Activated naive CD4-positive, alpha-beta T cell treated with anti-CD3 and anti-CD28 coated beads for 36 hours (primary cell): ENCODE results near the gene EPS8L1. TPM values are rescaled to one million over a fixed set of nuclear protein-coding genes. Genes with fewer than 3 reads are reported as not detected.
A peak's percentile ranks its signal among the peaks of the same experiment; 100 is the strongest.

Experiments
- CTCF ChIA-PET: fragments of 350-600 bp; sonication (Branson Sonifier 250); formaldehyde crosslinking; loops from one replicate; lab custom pipeline; 2021; ENCODE audit warnings: antibody characterized with exemption; lab: Charles Lee
- DNase-seq: peaks from one replicate; pipeline ENCODE4 v3.0.0-alpha.2; 2020
- H3K27ac Mint-ChIP-seq: one replicate; pipeline ENCODE4 v1.8.0; 2021; ENCODE audit warnings: mild to moderate bottlenecking, mixed read lengths
- H3K27me3 Mint-ChIP-seq: one replicate; pipeline ENCODE4 v1.8.0; 2021; ENCODE audit warnings: low read depth, mixed read lengths
- H3K36me3 Mint-ChIP-seq: one replicate; pipeline ENCODE4 v1.8.0; 2021; ENCODE audit warnings: low read depth, mixed read lengths
- H3K4me1 Mint-ChIP-seq: one replicate; pipeline ENCODE4 v1.8.0; 2021; ENCODE audit warnings: low read depth, mixed read lengths
- H3K4me3 Mint-ChIP-seq: one replicate; pipeline ENCODE4 v1.8.0; 2021; ENCODE audit warnings: mild to moderate bottlenecking, moderate library complexity, mixed read lengths
- H3K9me3 Mint-ChIP-seq: one replicate; pipeline ENCODE4 v1.8.0; 2021; ENCODE audit warnings: mixed read lengths
- intact Hi-C: fragments of 100-400 bp; cut with micrococcal nuclease; formaldehyde crosslinking; loops from one replicate; pipeline ENCODE4 v1.15.1; 2023
- total RNA-seq, 2 experiments: library from RNA; stranded (reverse); gene quantifications; one replicate each; pipeline ENCODE4 v1.2.3, GENCODE V29; 2021

Gene EPS8L1
- total RNA-seq, 2 experiments from 2014 or later, result 0.88 to 0.89 TPM

DNA sequence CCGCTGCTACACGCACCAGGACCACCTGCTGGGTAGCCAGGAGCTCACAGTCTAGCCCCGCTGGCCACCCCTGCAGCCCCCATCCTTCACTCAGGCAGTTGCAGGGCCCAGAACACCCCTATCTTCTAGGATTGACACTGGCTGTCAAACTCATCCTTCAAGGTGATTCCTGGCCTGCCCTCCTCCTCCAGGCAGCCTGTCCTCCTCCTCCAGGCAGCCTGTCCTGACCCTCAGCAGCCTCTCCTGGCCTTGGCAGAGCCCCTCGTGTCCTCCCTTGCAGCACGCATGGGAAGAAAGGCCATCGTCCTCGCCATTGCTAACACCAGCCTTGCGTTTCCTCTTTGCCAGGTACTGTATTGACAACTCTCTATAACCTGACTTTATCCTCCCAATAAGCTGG lies 3.8 kb upstream of the EPS8L1 start:
- no peak overlapping the region for H3K27ac Mint-ChIP-seq
- H3K27me3 Mint-ChIP-seq, result peaks cover 56% of the 10 kb centered on the region
- no peaks in the 10 kb centered on the region for H3K36me3 Mint-ChIP-seq
- intact Hi-C loops, result no loop called here
- DNase-seq, result no peak
- CTCF ChIA-PET, result no interaction called here
- H3K9me3 Mint-ChIP-seq, result no peaks in the 10 kb centered on the region
- no peak overlapping the region for H3K4me3 Mint-ChIP-seq
- H3K4me1 Mint-ChIP-seq, result peaks cover 11% of the 10 kb centered on the region

DNA sequence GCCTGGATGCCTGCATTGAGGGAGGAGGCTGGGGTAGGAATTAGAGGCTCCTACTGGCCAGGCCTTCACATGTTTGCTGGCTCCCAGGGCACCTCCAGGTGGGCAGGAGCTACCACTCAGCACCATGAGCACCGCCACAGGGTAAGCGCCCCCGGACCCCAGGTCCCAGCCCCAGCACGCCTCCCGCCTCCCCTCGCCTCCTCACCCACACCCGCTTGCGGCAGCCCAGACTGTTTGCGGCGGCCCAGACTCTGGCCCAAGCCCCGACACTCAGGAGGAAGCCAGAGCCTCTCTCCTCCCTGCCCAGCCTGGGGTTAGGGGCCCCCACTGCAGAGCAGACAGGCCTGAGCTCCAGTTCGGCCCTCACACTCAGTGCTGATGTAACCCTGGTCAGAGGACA lies 652 bp downstream of the EPS8L1 start:
- CTCF ChIA-PET, result no interaction called here
- Mint-ChIP-seq H3K27ac (no peak overlapping the region), H3K36me3 (no peaks in the 10 kb centered on the region), H3K4me3 (no peak overlapping the region), H3K4me1 (peaks cover 15% of the 10 kb centered on the region), H3K9me3 (no peaks in the 10 kb centered on the region), H3K27me3 (peaks cover 52% of the 10 kb centered on the region)
- intact Hi-C loops, result no loop called here
- no peak for DNase-seq

DNA sequence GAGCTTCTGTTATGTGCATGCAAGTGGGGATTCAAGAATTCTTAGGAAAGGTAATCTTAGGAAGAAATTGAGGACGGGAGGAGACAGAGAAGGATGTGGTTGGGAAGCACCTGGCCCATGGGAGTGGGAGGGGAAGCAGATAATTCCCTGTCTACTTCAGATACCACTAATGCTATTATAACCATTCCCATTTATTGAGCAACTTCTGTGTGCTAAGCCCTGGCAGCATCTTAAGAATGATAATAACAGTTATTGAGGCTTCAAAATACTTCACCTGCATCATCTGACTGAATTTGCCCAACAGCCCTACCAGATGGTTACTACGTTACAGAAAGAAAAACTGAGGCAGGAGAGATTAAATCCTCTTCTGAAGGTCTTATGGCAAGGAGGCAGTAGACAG lies 1.4 kb downstream of the EPS8L1 start:
- intact Hi-C loops, result no loop called here
- H3K4me3 Mint-ChIP-seq, result no peak overlapping the region
- H3K9me3 Mint-ChIP-seq, result no peaks in the 10 kb centered on the region
- no peaks in the 10 kb centered on the region for H3K36me3 Mint-ChIP-seq
- H3K27me3 Mint-ChIP-seq, result peaks cover 51% of the 10 kb centered on the region
- no peak overlapping the region for H3K27ac Mint-ChIP-seq
- CTCF ChIA-PET, result no interaction called here
- DNase-seq, result no peak
- H3K4me1 Mint-ChIP-seq, result peaks cover 19% of the 10 kb centered on the region

DNA sequence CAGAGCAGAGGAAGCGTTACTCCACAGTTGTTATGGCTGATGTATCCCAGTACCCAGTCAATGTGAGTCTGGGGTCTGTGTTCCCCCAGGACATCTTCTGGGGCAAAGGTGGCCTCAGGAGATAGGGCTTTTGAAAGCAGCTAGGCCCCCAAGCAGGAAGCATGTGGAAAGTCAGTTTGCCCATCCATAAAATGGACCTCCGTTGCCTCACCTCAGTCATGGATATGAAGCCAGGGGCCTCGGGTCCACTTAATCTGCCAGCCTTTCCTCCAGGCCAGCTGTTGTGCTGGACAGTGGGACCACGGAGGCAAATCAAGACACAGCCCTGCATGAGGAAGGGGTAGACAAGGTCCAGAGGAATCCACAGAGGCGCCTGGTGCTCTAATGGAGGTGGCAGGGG lies 3.3 kb downstream of the EPS8L1 start:
- no peak for DNase-seq
- Mint-ChIP-seq H3K27ac (no peak overlapping the region), H3K4me1 (peaks cover 25% of the 10 kb centered on the region), H3K27me3 (peaks cover 56% of the 10 kb centered on the region), H3K9me3 (no peaks in the 10 kb centered on the region), H3K36me3 (no peaks in the 10 kb centered on the region), H3K4me3 (no peak overlapping the region)
- CTCF ChIA-PET, result no interaction called here
- intact Hi-C loops, result no loop called here

DNA sequence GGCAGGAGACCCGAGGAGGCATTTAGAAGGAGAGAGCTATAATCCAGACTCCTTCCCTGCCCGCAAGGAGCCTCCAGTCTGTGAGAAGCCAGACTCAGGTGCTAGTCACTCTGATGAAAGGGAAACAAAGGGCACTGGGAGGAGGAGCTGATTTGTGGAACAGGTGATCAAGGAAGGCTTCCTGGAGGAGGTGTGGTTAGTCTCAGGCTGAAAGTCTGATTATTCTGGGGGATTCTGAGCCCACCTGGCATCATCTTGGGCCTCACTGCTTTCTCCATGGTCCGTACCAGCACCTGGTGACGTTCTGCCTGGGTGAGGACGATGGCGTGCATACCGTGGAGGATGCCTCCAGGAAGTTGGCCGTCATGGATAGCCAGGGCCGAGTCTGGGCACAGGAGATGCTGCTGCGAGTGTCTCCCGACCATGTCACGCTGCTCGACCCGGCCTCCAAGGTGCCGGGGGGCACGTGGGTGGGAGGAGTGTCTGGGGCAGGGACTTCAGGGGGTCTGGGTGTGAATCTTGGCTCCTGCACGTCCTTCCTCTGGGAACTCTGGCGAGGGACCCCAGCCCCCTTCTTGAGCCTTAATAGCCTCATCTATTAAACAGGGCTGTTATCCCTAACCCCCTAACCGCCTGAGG lies 3.9 kb downstream of the EPS8L1 start:
- no peak for DNase-seq
- no peak overlapping the region for H3K27ac Mint-ChIP-seq
- no peaks in the 10 kb centered on the region for H3K9me3 Mint-ChIP-seq
- intact Hi-C loops, result loop anchor here (2.0 to 10.0 kb wide), 3 partner anchors 37 to 615 kb away; partner anchors contain the start of genes DNAAF3, LENG9 and PPP1R12C
- peaks cover 57% of the 10 kb centered on the region for H3K27me3 Mint-ChIP-seq
- CTCF ChIA-PET, result interaction anchor here (0.8 kb wide), 1 partner anchor 9 kb away, joined by 3 read pairs; no protein-coding TSS in a partner anchor
- no peaks in the 10 kb centered on the region for H3K36me3 Mint-ChIP-seq
- peak overlapping the region; percentile 73 for H3K4me3 Mint-ChIP-seq
- H3K4me1 Mint-ChIP-seq, result peaks cover 25% of the 10 kb centered on the region

DNA sequence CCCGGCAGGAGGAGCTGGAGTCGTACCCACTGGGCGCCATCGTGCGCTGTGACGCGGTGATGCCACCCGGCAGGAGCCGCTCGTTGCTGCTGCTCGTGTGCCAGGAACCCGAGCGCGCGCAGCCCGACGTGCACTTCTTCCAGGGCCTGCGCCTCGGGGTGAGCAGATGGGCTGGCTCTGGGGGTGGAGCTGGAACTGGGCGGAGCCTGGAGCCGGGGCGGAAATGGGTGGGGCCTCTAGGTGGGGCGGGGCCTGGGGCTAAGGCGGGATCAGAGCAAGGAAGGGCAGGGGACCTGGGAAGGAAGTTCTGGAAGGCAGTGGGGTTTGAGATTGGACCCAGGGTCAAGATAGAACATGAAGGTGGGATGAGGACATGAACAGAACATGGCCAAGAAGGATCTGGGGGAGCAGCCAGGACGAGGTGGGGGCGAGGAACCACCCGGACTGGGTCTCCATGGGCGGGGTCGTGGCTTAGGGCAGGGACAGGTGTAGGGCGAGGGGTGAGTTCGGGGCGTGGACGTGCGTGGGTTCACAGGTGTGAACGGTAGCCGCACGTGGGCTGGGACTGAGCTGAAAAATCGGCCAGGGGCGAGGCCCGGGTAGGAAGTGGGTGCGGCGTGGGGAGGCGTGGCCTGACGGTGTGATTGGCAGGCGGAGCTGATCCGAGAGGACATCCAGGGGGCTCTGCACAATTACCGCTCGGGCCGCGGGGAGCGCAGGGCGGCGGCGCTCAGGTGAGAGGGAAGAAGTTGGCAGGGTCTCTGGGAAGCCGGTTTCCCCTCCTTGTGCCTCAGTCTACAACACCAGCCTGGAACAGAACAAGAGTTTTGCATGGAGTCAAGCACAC lies 4.7 kb downstream of the EPS8L1 start:
- DNase-seq, result peak; percentile 78
- intact Hi-C loops, result loop anchor here (2.0 to 10.0 kb wide), 3 partner anchors 36 to 616 kb away; partner anchors contain the start of genes DNAAF3, LENG9 and PPP1R12C
- Mint-ChIP-seq H3K9me3 (no peaks in the 10 kb centered on the region), H3K27me3 (peaks cover 59% of the 10 kb centered on the region), H3K36me3 (no peaks in the 10 kb centered on the region), H3K4me1 (peaks cover 25% of the 10 kb centered on the region), H3K27ac (no peak overlapping the region), H3K4me3 (peak overlapping the region; percentile 73)
- CTCF ChIA-PET, result interaction anchor here (0.8 to 1.1 kb wide), 2 partner anchors 8 to 79 kb away, joined by 3 read pairs; no protein-coding TSS in a partner anchor

DNA sequence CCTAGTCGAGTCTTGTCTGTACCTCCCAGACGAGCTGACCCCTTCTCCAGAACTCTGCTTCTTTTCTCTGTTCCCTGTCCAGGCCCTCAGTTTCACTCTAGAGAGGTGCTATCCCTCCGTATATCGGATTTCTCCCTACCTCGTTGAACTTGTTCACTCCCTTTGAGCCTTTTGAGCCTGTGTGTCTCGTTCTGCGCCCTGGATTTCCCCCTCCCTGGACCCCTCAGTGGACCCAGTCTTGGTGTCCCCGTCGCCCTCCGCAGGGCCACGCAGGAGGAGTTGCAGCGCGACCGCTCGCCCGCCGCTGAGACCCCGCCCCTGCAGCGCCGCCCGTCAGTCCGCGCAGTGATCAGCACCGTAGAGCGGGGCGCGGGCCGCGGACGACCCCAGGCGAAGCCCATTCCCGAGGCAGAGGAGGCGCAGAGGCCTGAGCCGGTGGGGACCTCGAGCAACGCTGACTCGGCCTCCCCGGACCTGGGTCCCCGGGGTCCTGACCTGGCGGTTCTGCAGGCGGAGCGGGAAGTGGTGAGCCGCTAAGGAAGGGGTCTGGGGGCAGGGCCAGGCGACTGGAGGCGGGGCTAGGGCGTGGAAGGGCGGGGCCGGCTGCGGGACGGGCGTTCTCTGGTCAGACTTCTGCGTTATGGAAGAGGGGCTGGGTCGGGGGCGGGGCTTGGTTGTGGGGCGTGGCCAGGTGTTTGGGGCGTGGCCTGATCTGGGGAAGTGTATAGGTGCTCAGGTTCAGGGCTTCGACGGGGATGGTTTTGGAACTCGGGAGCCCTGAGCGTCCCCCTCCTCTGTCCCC lies 5.5 kb downstream of the EPS8L1 start:
- peak overlapping the region; percentile 73 for H3K4me3 Mint-ChIP-seq
- H3K36me3 Mint-ChIP-seq, result no peaks in the 10 kb centered on the region
- H3K27me3 Mint-ChIP-seq, result peaks cover 68% of the 10 kb centered on the region
- no peaks in the 10 kb centered on the region for H3K9me3 Mint-ChIP-seq
- H3K4me1 Mint-ChIP-seq, result peaks cover 25% of the 10 kb centered on the region
- peak; percentile 92 for DNase-seq
- no peak overlapping the region for H3K27ac Mint-ChIP-seq
- intact Hi-C loops, result loop anchor here (1.0 to 10.0 kb wide), 4 partner anchors 18 to 616 kb away; partner anchors contain the start of genes DNAAF3, LENG9, PPP1R12C and RDH13
- CTCF ChIA-PET, result interaction anchor here (1.1 kb wide), 1 partner anchor 78 kb away, joined by 3 read pairs; no protein-coding TSS in a partner anchor

DNA sequence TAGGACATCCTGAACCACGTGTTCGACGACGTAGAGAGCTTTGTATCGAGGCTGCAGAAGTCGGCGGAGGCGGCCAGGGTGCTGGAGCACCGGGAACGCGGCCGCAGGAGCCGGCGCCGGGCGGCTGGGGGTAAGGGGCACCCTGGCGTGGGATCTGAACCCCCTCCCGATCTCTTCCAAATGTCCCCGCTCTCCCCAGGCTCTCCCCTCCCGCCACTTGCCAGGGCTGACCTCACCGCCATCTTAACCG lies 6.0 kb downstream of the EPS8L1 start:
- Mint-ChIP-seq H3K27me3 (peaks cover 66% of the 10 kb centered on the region), H3K4me1 (peaks cover 25% of the 10 kb centered on the region)
- intact Hi-C loops, result loop anchor here (1.0 to 10.0 kb wide), 4 partner anchors 18 to 617 kb away; partner anchors contain the start of genes DNAAF3, LENG9, PPP1R12C and RDH13

DNA sequence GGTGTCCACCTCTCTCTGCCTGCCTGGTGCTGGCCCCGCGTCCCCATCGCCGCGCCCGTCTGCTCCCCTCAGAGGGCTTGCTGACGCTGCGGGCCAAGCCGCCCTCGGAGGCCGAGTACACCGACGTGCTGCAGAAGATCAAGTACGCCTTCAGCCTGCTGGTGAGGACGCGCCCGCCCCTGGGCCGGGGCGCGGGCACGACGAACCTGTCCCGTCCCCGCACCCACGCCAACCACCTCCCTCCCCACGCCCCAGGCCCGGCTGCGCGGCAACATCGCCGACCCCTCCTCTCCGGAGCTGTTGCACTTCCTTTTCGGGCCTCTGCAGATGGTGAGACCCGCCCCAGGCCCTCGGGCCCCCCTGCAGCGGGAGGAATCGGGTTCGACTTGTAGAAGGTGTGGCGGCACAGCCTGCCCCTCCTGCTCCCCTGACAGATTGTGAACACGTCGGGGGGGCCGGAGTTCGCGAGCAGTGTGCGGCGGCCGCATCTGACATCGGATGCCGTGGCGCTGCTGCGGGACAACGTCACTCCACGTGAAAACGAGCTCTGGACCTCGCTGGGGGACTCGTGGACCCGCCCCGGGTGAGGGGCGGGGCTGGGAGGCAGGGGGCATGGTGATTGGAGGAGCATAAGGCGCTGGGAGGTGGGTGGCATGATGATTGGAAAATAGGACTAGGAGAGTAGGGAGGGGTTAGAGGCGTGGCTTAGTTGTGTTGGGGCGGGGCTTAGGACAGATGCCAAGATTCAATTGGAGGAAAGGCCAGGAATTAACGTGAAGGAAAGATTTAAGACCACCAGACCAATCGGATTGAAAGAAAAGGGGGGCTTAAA lies 6.6 kb downstream of the EPS8L1 start:
- CTCF ChIA-PET, result no interaction called here
- Mint-ChIP-seq H3K27me3 (peaks cover 62% of the 10 kb centered on the region), H3K4me3 (peak overlapping the region; percentile 45), H3K9me3 (no peaks in the 10 kb centered on the region), H3K27ac (no peak overlapping the region), H3K36me3 (no peaks in the 10 kb centered on the region), H3K4me1 (peaks cover 26% of the 10 kb centered on the region)
- DNase-seq, result peak; percentile 51
- intact Hi-C loops, result loop anchor here (10.0 kb wide), 2 partner anchors 83 to 617 kb away; partner anchors contain the start of genes DNAAF3 and LENG9

More for the DNA sequence above, 6.0 kb downstream of the EPS8L1 start:
- Mint-ChIP-seq H3K36me3 (no peaks in the 10 kb centered on the region), H3K9me3 (no peaks in the 10 kb centered on the region), H3K27ac (no peak overlapping the region), H3K4me3 (peak overlapping the region; percentile 73)
- CTCF ChIA-PET, result no interaction called here
- no peak for DNase-seq

DNA sequence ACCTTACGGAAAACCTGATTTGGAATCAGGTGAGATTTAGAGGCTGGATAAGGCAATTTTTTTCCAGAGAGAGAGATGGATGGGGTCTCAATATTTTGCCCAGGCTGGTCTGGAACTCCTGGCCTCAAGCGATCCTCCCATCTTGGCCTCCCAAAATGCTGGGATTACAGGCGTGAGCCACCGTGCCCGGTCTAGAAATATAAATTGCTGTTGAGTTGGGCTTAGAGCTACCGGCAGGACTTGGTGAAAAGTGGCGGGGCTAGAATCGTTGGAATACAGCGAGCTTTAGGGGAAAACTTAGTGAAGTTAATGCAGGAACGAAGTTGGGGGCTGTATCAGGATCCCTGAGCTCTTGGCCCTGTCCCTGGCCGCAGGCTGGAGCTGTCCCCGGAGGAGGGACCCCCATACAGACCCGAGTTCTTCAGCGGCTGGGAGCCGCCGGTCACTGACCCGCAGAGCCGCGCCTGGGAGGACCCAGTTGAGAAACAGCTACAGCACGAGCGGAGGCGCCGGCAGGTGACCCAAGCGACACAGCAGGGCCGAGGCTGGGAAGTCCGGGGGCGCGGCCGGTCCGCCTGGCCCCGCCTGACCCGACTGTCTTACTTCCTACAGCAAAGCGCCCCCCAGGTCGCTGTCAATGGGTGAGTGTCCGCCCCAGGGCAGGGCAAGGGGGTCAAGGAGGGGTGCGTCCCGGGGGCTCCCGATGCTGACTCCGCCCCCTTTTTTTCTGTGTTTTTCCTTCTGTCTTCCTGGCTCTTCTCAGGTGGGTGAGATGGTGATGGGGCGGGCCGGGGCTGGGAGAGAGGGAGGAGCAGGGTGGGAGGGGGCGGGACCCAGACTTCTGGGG lies 7.6 kb downstream of the EPS8L1 start:
- intact Hi-C loops, result loop anchor here (10.0 kb wide), 2 partner anchors 82 to 618 kb away; partner anchors contain the start of genes DNAAF3 and LENG9
- peaks cover under 1% of the 10 kb centered on the region for H3K36me3 Mint-ChIP-seq
- peak overlapping the region; percentile 2 for H3K4me3 Mint-ChIP-seq
- H3K4me1 Mint-ChIP-seq, result peaks cover 36% of the 10 kb centered on the region
- no peaks in the 10 kb centered on the region for H3K9me3 Mint-ChIP-seq
- no peak for DNase-seq
- H3K27me3 Mint-ChIP-seq, result peaks cover 70% of the 10 kb centered on the region
- no peak overlapping the region for H3K27ac Mint-ChIP-seq
- CTCF ChIA-PET, result no interaction called here
